Breast epithelium (tissue), 4 donors: ENCODE data around the gene WDHD1. TPM values are rescaled to one million over a fixed set of nuclear protein-coding genes. Genes with fewer than 3 reads are reported as not detected.

ENCODE experiments used
- DNase-seq, 2 donors: peaks; one replicate each; pipeline ENCODE4 v3.0.0-alpha.2; 2019; ENCODE audit warnings: low spot score in 2 of 2
- H3K27ac ChIP-seq, 2 donors: fragments of 200-600 bp; sonication (generic) in 1 of 2; one replicate each; pipeline ENCODE4 v1.5.1; 2016 to 2019; ENCODE audit warnings: mild to moderate bottlenecking in 1 of 2
- H3K27me3 ChIP-seq, 2 donors: fragments of 200-600 bp; sonication (generic) in 1 of 2; one replicate each; pipeline versions ENCODE4 v1.5.1 to v1.6.0; 2017 to 2019; ENCODE audit warnings: control low read depth in 1 of 2, mild to moderate bottlenecking in 1 of 2
- H3K36me3 ChIP-seq: fragments of 200-600 bp; one replicate; pipeline ENCODE4 v1.5.1; 2019
- H3K4me1 ChIP-seq, 2 donors: fragments of 200-600 bp; sonication (generic); one replicate each; pipeline ENCODE4 v1.5.1; 2016 to 2019; ENCODE audit warnings: control low read depth in 1 of 2
- H3K4me3 ChIP-seq, 3 donors: fragments of 200-600 bp; sonication (generic); 1 replicate in 2 of 3; 2 replicates in 1 of 3; pipeline ENCODE4 v1.5.1; 2016 to 2019; ENCODE audit warnings: mild to moderate bottlenecking in 3 of 3, moderate library complexity in 2 of 3
- H3K9me3 ChIP-seq, 2 donors: fragments of 200-600 bp; sonication (generic) in 1 of 2; one replicate each; pipeline ENCODE4 v1.5.1; 2016 to 2019; ENCODE audit warnings: control low read depth in 1 of 2
- POLR2A ChIP-seq: fragments of 450-650 bp; IDR thresholded peaks from one replicate; pipeline ENCODE4 v1.6.1; 2016; ENCODE audit warnings: antibody characterized with exemption, mild to moderate bottlenecking, moderate library complexity
- POLR2AphosphoS5 ChIP-seq, 3 donors: sonication (generic); formaldehyde crosslinking; IDR thresholded peaks; one replicate each; pipeline ENCODE4 v1.6.1; 2017; ENCODE audit warnings: antibody characterized with exemption in 3 of 3
- intact Hi-C: fragments of 100-400 bp; cut with DNase I; formaldehyde crosslinking; loops from one replicate; pipeline ENCODE4 v1.15.1; 2023; ENCODE audit warnings: low total_unique reads
- total RNA-seq, 3 donors: library from RNA; depleted of rRNA; stranded (reverse); fragments of >200 nt; gene quantifications; one replicate each; pipeline ENCODE4 v1.1.0, GENCODE V29; 2016
- TF ChIP-seq, protein P1 (sequence below), 3 donors: fragments of 450-650 bp; IDR thresholded peaks; one replicate each; pipeline ENCODE4 v1.5.1; 2016 to 2017; ENCODE audit warnings: antibody characterized with exemption in 3 of 3, mild to moderate bottlenecking in 3 of 3, moderate library complexity in 3 of 3

Gene WDHD1
- total RNA-seq, 3 donors from 2014 or later, result 1.8 to 3.5 (median 2.3) TPM

DNA sequence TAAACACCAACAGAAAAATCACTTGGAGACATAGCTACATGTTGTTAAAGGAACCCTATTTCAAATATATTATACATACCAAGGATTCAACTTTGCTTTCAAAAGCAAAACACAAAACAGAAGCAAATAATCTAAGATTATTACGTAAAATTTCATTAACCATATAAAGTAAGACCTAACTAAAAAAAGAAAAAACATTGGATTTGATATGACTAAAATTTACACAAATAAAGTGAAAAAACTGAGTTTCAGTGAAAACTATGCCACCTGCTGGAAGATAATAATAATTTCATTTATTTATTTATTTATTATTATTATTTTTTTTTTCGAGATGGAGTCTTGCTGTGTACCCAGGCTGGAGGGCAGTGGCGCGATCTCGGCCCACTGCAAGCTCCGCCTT is 45.2 kb downstream of the WDHD1 start:
- TF ChIP-seq, protein P1, sequence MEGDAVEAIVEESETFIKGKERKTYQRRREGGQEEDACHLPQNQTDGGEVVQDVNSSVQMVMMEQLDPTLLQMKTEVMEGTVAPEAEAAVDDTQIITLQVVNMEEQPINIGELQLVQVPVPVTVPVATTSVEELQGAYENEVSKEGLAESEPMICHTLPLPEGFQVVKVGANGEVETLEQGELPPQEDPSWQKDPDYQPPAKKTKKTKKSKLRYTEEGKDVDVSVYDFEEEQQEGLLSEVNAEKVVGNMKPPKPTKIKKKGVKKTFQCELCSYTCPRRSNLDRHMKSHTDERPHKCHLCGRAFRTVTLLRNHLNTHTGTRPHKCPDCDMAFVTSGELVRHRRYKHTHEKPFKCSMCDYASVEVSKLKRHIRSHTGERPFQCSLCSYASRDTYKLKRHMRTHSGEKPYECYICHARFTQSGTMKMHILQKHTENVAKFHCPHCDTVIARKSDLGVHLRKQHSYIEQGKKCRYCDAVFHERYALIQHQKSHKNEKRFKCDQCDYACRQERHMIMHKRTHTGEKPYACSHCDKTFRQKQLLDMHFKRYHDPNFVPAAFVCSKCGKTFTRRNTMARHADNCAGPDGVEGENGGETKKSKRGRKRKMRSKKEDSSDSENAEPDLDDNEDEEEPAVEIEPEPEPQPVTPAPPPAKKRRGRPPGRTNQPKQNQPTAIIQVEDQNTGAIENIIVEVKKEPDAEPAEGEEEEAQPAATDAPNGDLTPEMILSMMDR (IDR thresholded peaks at IDR 0.05), result peak in 1 of 3 donors; percentile 8
- no peak for TF ChIP-seq POLR2AphosphoS5 (IDR thresholded peaks at IDR 0.05)
- H3K36me3 ChIP-seq, result no peaks in the 10 kb centered on the region
- intact Hi-C loops, result no loop called here
- no peaks in the 10 kb centered on the region for H3K9me3 ChIP-seq
- H3K4me3 ChIP-seq, result no peak overlapping the region
- no peaks in the 10 kb centered on the region for H3K4me1 ChIP-seq
- no peak for DNase-seq
- H3K27me3 ChIP-seq, result no peaks in the 10 kb centered on the region
- H3K27ac ChIP-seq, result no peak overlapping the region

DNA sequence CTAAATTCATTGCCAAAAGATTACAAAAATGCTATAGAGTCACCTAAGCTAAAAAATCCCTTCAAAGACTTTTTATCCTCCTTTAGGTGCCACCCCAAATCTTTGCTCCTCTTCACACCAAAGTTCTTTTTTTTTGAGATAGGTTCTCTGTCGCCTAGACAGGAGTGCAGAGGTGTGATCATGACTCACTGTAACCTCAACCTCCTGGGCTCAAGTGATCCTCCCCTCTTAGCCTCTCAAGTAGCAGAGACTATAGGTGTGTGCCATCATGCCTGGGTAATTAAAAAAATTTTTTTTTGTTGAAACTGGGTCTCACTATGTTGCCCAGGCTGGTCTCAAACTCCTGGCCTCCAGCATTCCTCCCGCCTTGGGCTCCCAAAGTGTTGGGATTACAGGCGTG is 47.9 kb downstream of the WDHD1 start:
- Histone ChIP-seq H3K4me1 (no peaks in the 10 kb centered on the region), H3K4me3 (no peak overlapping the region), H3K27ac (no peak overlapping the region), H3K36me3 (no peaks in the 10 kb centered on the region), H3K9me3 (no peaks in the 10 kb centered on the region), H3K27me3 (no peaks in the 10 kb centered on the region)
- intact Hi-C loops, result no loop called here
- TF ChIP-seq, protein P1 (IDR thresholded peaks at IDR 0.05), result no peak
- no peak for TF ChIP-seq POLR2AphosphoS5 (IDR thresholded peaks at IDR 0.05)
- TF ChIP-seq POLR2A, result no peak
- DNase-seq, result no peak

DNA sequence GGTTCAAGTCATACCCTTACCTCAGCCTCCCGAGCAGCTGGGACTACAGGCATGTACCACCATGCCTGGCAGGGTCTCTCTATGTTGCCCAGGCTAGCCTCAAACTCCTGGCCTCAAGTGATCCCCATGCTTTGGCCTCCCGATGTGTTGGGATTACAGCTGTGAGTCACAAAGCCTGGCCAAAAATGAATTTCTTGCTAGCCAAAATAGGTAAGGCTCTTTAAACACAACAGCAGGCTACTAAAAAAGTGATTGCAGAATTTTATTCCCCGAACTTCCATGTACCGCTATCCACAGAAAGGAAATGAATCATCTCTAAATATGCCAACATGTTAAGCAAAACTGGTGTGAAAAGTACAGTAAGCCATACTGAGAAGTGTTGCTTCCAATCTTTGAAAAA is 50.6 kb downstream of the WDHD1 start:
- intact Hi-C loops, result no loop called here
- TF ChIP-seq POLR2AphosphoS5 (IDR thresholded peaks at IDR 0.05) (no peak), POLR2A (no peak)
- TF ChIP-seq, protein P1 (IDR thresholded peaks at IDR 0.05), result no peak
- no peak overlapping the region for H3K27ac ChIP-seq
- no peaks in the 10 kb centered on the region for H3K36me3 ChIP-seq
- H3K4me1 ChIP-seq, result no peaks in the 10 kb centered on the region
- DNase-seq, result no peak
- H3K9me3 ChIP-seq, result no peaks in the 10 kb centered on the region
- H3K27me3 ChIP-seq, result no peaks in the 10 kb centered on the region
- H3K4me3 ChIP-seq, result no peak overlapping the region

DNA sequence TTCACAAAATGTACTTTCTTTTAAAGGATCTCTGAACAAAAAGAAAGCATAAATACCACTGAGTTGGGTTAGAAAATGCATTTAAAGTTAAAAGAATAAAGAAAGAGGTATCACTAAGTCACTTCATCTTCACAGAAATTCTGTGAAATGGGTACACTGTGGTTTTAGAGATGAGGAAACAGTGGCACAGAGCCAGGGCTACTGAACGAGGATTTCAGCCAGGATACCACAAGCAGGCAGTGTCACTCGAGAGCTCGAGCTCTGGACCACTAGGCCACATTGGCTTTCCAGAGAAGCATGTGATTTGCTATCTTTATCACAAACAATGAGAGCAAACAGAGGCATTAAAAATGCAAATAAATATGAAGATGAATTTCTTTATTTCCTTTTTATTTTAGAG is 51.0 kb downstream of the WDHD1 start:
- no peak overlapping the region for H3K27ac ChIP-seq
- TF ChIP-seq, protein P1 (IDR thresholded peaks at IDR 0.05), result no peak
- no peak for TF ChIP-seq POLR2A
- TF ChIP-seq POLR2AphosphoS5 (IDR thresholded peaks at IDR 0.05), result no peak
- no peaks in the 10 kb centered on the region for H3K27me3 ChIP-seq
- no peaks in the 10 kb centered on the region for H3K4me1 ChIP-seq
- DNase-seq, result no peak
- H3K4me3 ChIP-seq, result no peak overlapping the region
- no peaks in the 10 kb centered on the region for H3K36me3 ChIP-seq
- no peaks in the 10 kb centered on the region for H3K9me3 ChIP-seq
- intact Hi-C loops, result no loop called here

DNA sequence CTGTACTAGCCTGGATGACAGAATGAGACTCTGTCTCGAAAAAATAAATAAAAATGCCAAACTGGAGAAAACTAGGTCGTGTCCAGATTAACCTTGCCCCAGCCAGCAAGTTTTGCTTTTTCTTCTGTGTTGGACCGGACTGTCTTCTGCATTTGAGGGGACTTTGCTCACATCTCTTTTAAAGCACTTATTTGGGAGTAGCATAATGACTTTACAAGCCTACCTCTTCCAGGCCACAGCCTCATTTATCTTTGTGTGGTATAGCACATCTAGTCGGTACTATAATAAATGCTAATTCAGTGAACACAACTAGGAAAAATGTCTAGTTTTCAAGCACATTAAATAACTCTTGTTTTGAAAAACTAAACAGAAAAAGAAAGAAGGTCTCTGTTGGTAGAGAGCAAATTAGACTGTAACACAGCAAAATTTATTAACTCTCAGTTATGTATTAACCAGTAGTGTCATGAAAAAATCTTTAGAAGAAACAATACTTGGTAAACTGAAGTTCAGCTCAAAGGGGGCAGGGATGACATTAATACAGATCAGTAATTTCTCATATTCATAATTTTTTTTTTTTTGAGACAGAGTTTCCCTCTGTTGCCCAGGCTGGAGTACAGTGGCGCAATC is 52.0 kb downstream of the WDHD1 start:
- DNase-seq, result no peak
- H3K36me3 ChIP-seq, result no peaks in the 10 kb centered on the region
- H3K4me1 ChIP-seq, result no peaks in the 10 kb centered on the region
- intact Hi-C loops, result no loop called here
- no peaks in the 10 kb centered on the region for H3K27me3 ChIP-seq
- no peak for TF ChIP-seq POLR2AphosphoS5 (IDR thresholded peaks at IDR 0.05)
- TF ChIP-seq, protein P1 (IDR thresholded peaks at IDR 0.05), result no peak
- TF ChIP-seq POLR2A, result no peak
- H3K4me3 ChIP-seq, result no peak overlapping the region
- no peak overlapping the region for H3K27ac ChIP-seq
- H3K9me3 ChIP-seq, result no peaks in the 10 kb centered on the region
